Measurements from ENCODE around the gene HSD17B13.
"Not testable (repeated sequence)": the region's sequence is repeated elsewhere in the genome, so short reads cannot be mapped to it uniquely, and the experiment has no call there.

The HSD17B13 gene

GRCh38 chr4:87316961-87317360 is 5.7 kb downstream of the HSD17B13 start:
- no peak for DNase-seq (ENCODE audit: low read depth in 2 of 2)

- not testable (repeated sequence) for DNase-seq (ENCODE audit: low read depth in 2 of 2)
These were observed 7.7 kb downstream of the HSD17B13 start for GRCh38 chr4:87315000-87315399.

GRCh38 chr4:87313756-87314155 is 8.9 kb downstream of the HSD17B13 start:
- no peak for DNase-seq (ENCODE audit: low read depth in 2 of 2)

GRCh38 chr4:87311684-87312083 is 11.0 kb downstream of the HSD17B13 start:
- no peak for DNase-seq (ENCODE audit: low read depth in 2 of 2)

GRCh38 chr4:87310691-87311335 is 11.9 kb downstream of the HSD17B13 start:
- no peak for DNase-seq (ENCODE audit: low read depth in 2 of 2)

GRCh38 chr4:87309625-87310024 is 13.1 kb downstream of the HSD17B13 start:
- DNase-seq (ENCODE audit: low read depth in 2 of 2), result no peak

GRCh38 chr4:87306056-87306455 is 16.6 kb downstream of the HSD17B13 start:
- DNase-seq (ENCODE audit: low read depth in 2 of 2), result no peak

GRCh38 chr4:87305562-87305961 is 17.1 kb downstream of the HSD17B13 start:
- no peak for DNase-seq (ENCODE audit: low read depth in 2 of 2)

GRCh38 chr4:87304745-87305432 is 17.8 kb downstream of the HSD17B13 start:
- DNase-seq (ENCODE audit: low read depth in 2 of 2), result no peak

- no peak for DNase-seq (ENCODE audit: low read depth in 2 of 2)
These were observed 22.8 kb downstream of the HSD17B13 start for GRCh38 chr4:87299898-87300297.

GRCh38 chr4:87298362-87298761 is 24.3 kb downstream of the HSD17B13 start:
- DNase-seq (ENCODE audit: low read depth in 2 of 2), result no peak

GRCh38 chr4:87294911-87295310 is 27.8 kb downstream of the HSD17B13 start:
- DNase-seq (ENCODE audit: low read depth in 2 of 2), result not testable (repeated sequence)

- not testable (repeated sequence) for DNase-seq (ENCODE audit: low read depth in 2 of 2)
These were observed 28.8 kb downstream of the HSD17B13 start for GRCh38 chr4:87293889-87294288.

GRCh38 chr4:87286970-87287369 is 35.7 kb downstream of the HSD17B13 start:
- DNase-seq (ENCODE audit: low read depth in 2 of 2), result no peak

GRCh38 chr4:87284268-87284667 is 38.4 kb downstream of the HSD17B13 start:
- DNase-seq (ENCODE audit: low read depth in 2 of 2), result not testable (repeated sequence)

GRCh38 chr4:87283151-87283550 is 39.5 kb downstream of the HSD17B13 start:
- DNase-seq (ENCODE audit: low read depth in 2 of 2), result no peak

- no peak for DNase-seq (ENCODE audit: low read depth in 2 of 2)
These were observed 41.1 kb downstream of the HSD17B13 start for GRCh38 chr4:87281603-87282002.

- DNase-seq (ENCODE audit: low read depth in 2 of 2), result no peak
These were observed 44.3 kb downstream of the HSD17B13 start for GRCh38 chr4:87278335-87278794.

GRCh38 chr4:87275311-87275710 is 47.4 kb downstream of the HSD17B13 start:
- DNase-seq (ENCODE audit: low read depth in 2 of 2), result no peak

GRCh38 chr4:87274803-87275202 is 47.9 kb downstream of the HSD17B13 start:
- DNase-seq (ENCODE audit: low read depth in 2 of 2), result no peak

- no peak for DNase-seq (ENCODE audit: low read depth in 2 of 2)
These were observed 48.4 kb downstream of the HSD17B13 start for GRCh38 chr4:87274327-87274726.

GRCh38 chr4:87270825-87271224 is 51.9 kb downstream of the HSD17B13 start:
- no peak for DNase-seq (ENCODE audit: low read depth in 2 of 2)

GRCh38 chr4:87270144-87270543 is 52.5 kb downstream of the HSD17B13 start:
- DNase-seq (ENCODE audit: low read depth in 2 of 2), result no peak
